Activated CD4-positive, CD25-positive, alpha-beta regulatory T cell treated with anti-CD3 and anti-CD28 coated beads, Interleukin-2, amount 50 U/mL, for 72 hours (primary cell): ENCODE data around the gene PPARA.

ENCODE experiments used
- DNase-seq: peaks from one replicate; pipeline ENCODE4 v3.0.0; 2021

Gene PPARA

GRCh38 chr22:46114518-46115387 is 35.6 kb upstream of the PPARA start:
- DNase-seq: no peak

- no peak for DNase-seq
Measured at GRCh38 chr22:46115388-46115678, 35.0 kb upstream of the PPARA start.

GRCh38 chr22:46115755-46116490 is 34.4 kb upstream of the PPARA start:
- no peak for DNase-seq

GRCh38 chr22:46116491-46116958 is 33.8 kb upstream of the PPARA start:
- DNase-seq: peak; percentile 84

- DNase-seq: no peak
Measured at GRCh38 chr22:46117206-46118199, 32.8 kb upstream of the PPARA start.

- no peak for DNase-seq
Measured at GRCh38 chr22:46119093-46119728, 31.1 kb upstream of the PPARA start.

- no peak for DNase-seq
Measured at GRCh38 chr22:46119729-46120419, 30.5 kb upstream of the PPARA start.

GRCh38 chr22:46120420-46120737 is 29.9 kb upstream of the PPARA start:
- DNase-seq: no peak

- DNase-seq: no peak
Measured at GRCh38 chr22:46121079-46121478, 29.2 kb upstream of the PPARA start.

- no peak for DNase-seq
Measured at GRCh38 chr22:46121523-46122287, 28.6 kb upstream of the PPARA start.

- peak; percentile 81 for DNase-seq
Measured at GRCh38 chr22:46122511-46122971, 27.8 kb upstream of the PPARA start.

- no peak for DNase-seq
Measured at GRCh38 chr22:46122980-46123693, 27.2 kb upstream of the PPARA start.

GRCh38 chr22:46123694-46124382 is 26.5 kb upstream of the PPARA start:
- no peak for DNase-seq

GRCh38 chr22:46124383-46125144 is 25.8 kb upstream of the PPARA start:
- DNase-seq: no peak

GRCh38 chr22:46125311-46125710 is 25.0 kb upstream of the PPARA start:
- DNase-seq: no peak

- no peak for DNase-seq
Measured at GRCh38 chr22:46125816-46126765, 24.2 kb upstream of the PPARA start.

- DNase-seq: no peak
Measured at GRCh38 chr22:46126853-46127385, 23.4 kb upstream of the PPARA start.

- DNase-seq: no peak
Measured at GRCh38 chr22:46127556-46127955, 22.8 kb upstream of the PPARA start.
